Measurements from ENCODE around the gene TUNAR.
"Not testable (repeated sequence)": the region's sequence is repeated elsewhere in the genome, so short reads cannot be mapped to it uniquely, and the experiment has no call there.

The TUNAR gene

DNA sequence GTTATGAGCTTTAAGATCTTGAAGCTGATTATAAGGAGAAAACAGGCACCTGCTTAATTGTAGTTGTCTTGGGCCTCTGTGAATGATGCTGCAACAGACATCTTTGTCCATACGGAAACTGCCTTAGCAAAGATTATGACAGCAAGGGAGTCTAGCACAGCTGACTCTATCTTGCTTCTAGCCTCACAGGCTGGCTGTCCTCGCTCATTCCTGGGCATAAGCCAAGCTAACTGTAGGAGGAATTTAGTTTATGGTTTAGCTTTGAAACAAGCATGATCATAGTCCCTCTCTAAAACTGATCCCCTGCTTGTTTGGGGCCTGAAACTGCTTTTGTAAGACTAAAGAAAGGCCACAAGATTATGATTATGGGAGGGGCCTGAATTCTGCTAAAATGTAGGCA is 88.3 kb downstream of the TUNAR start:
- in situ Hi-C loops (cut with MboI; ENCODE audit: low sequenced_read_pairs), result no loop called here

GRCh38 chr14:95968048-95968447 is 91.4 kb downstream of the TUNAR start:
- in situ Hi-C loops (cut with MboI; ENCODE audit: low sequenced_read_pairs), result not testable (repeated sequence)
